SJSA1 (cell line): ENCODE data around the gene CLEC3B. TPM values are rescaled to one million over a fixed set of nuclear protein-coding genes. Genes with fewer than 3 reads are reported as not detected.
"Not testable (repeated sequence)": the region's sequence is repeated elsewhere in the genome, so short reads cannot be mapped to it uniquely, and the experiment has no call there.

Source experiments
- DNase-seq, 2 experiments: peaks; one replicate each; pipeline ENCODE4 v3.0.0-alpha.2; 2015 to 2020; ENCODE audit warnings: low spot score in 2 of 2, low read depth in 1 of 2
- H3K27ac ChIP-seq: fragments of 250-450 bp; sonication (Bioruptor Pico); 2 replicates; pipeline ENCODE4 v1.5.1; 2020; ENCODE audit warnings: mild to moderate bottlenecking, moderate library complexity
- H3K27me3 ChIP-seq: fragments of 250-450 bp; sonication (Bioruptor Pico); replicated peaks from 2 replicates; pipeline ENCODE4 v1.5.1; 2020; ENCODE audit warnings: mild to moderate bottlenecking, moderate library complexity
- H3K36me3 ChIP-seq: fragments of 250-450 bp; sonication (Bioruptor Pico); 2 replicates; pipeline ENCODE4 v1.5.1; 2020; ENCODE audit warnings: mild to moderate bottlenecking
- H3K4me1 ChIP-seq: fragments of 250-450 bp; sonication (Bioruptor Pico); replicated peaks from 2 replicates; pipeline ENCODE4 v1.6.1; 2021; ENCODE audit warnings: mild to moderate bottlenecking
- H3K4me3 ChIP-seq: fragments of 250-450 bp; sonication (Bioruptor Pico); 2 replicates; pipeline ENCODE4 v1.5.1; 2020; ENCODE audit warnings: mild to moderate bottlenecking
- H3K9me3 ChIP-seq: fragments of 250-450 bp; sonication (Bioruptor Pico); replicated peaks from 2 replicates; pipeline ENCODE4 v1.5.1; 2020; ENCODE audit warnings: mild to moderate bottlenecking
- total RNA-seq: library from RNA; depleted of rRNA; stranded (reverse); fragments of >200 nt; shearing (Covaris generic); gene quantifications from 2 replicates; pipeline ENCODE4 v1.2.3, GENCODE V29; 2014; rRNA removed

CLEC3B gene
- total RNA-seq, 1 experiment from 2014 or later: 4.4 TPM

GRCh38 chr3:45075821-45076625 is 49.9 kb downstream of the CLEC3B start:
- no peak for DNase-seq
- Histone ChIP-seq H3K36me3 (no peaks in the 10 kb centered on the region), H3K27me3 (no peaks in the 10 kb centered on the region), H3K4me3 (no peak overlapping the region), H3K4me1 (no peaks in the 10 kb centered on the region), H3K9me3 (no peaks in the 10 kb centered on the region), H3K27ac (no peak overlapping the region)

- not testable (repeated sequence) for H3K4me1 ChIP-seq, H3K27ac ChIP-seq, H3K27me3 ChIP-seq, DNase-seq, H3K9me3 ChIP-seq, H3K4me3 ChIP-seq, H3K36me3 ChIP-seq
Measured at GRCh38 chr3:45078256-45078655, 52.2 kb downstream of the CLEC3B start.

- no peak for DNase-seq
Measured at GRCh38 chr3:45078910-45079522, 52.9 kb downstream of the CLEC3B start.

GRCh38 chr3:45079715-45080114 is 53.6 kb downstream of the CLEC3B start:
- Histone ChIP-seq H3K4me1 (peaks cover 4% of the 10 kb centered on the region), H3K4me3 (no peak overlapping the region), H3K27me3 (no peaks in the 10 kb centered on the region), H3K9me3 (no peaks in the 10 kb centered on the region), H3K36me3 (no peaks in the 10 kb centered on the region), H3K27ac (no peak overlapping the region)
- DNase-seq: no peak

More at GRCh38 chr3:45078910-45079522, 52.9 kb downstream of the CLEC3B start:
- H3K4me1 ChIP-seq: no peaks in the 10 kb centered on the region
- no peaks in the 10 kb centered on the region for H3K27me3 ChIP-seq
- H3K36me3 ChIP-seq: no peaks in the 10 kb centered on the region
- no peak overlapping the region for H3K27ac ChIP-seq
- H3K9me3 ChIP-seq: no peaks in the 10 kb centered on the region
- no peak overlapping the region for H3K4me3 ChIP-seq

- no peaks in the 10 kb centered on the region for H3K9me3 ChIP-seq
- no peak for DNase-seq
- no peaks in the 10 kb centered on the region for H3K27me3 ChIP-seq
- no peaks in the 10 kb centered on the region for H3K36me3 ChIP-seq
- H3K4me3 ChIP-seq: no peak overlapping the region
- peaks cover 15% of the 10 kb centered on the region for H3K4me1 ChIP-seq
- no peak overlapping the region for H3K27ac ChIP-seq
Measured at GRCh38 chr3:45080824-45081223, 54.7 kb downstream of the CLEC3B start.

GRCh38 chr3:45081506-45082141 is 55.5 kb downstream of the CLEC3B start:
- peaks cover 15% of the 10 kb centered on the region for H3K4me1 ChIP-seq
- no peak overlapping the region for H3K27ac ChIP-seq
- no peak for DNase-seq
- H3K4me3 ChIP-seq: no peak overlapping the region
- no peaks in the 10 kb centered on the region for H3K36me3 ChIP-seq
- H3K27me3 ChIP-seq: no peaks in the 10 kb centered on the region
- H3K9me3 ChIP-seq: no peaks in the 10 kb centered on the region

- Histone ChIP-seq H3K4me3 (no peak overlapping the region), H3K36me3 (no peaks in the 10 kb centered on the region), H3K4me1 (peaks cover 15% of the 10 kb centered on the region), H3K27me3 (no peaks in the 10 kb centered on the region), H3K27ac (no peak overlapping the region), H3K9me3 (no peaks in the 10 kb centered on the region)
- DNase-seq: no peak
Measured at GRCh38 chr3:45082142-45082538, 56.0 kb downstream of the CLEC3B start.

- Histone ChIP-seq H3K9me3 (no peaks in the 10 kb centered on the region), H3K27me3 (no peaks in the 10 kb centered on the region), H3K4me1 (peaks cover 15% of the 10 kb centered on the region), H3K4me3 (no peak overlapping the region), H3K27ac (no peak overlapping the region), H3K36me3 (no peaks in the 10 kb centered on the region)
- no peak for DNase-seq
Measured at GRCh38 chr3:45083023-45083422, 56.9 kb downstream of the CLEC3B start.

- Histone ChIP-seq H3K4me3 (no peak overlapping the region), H3K27ac (no peak overlapping the region), H3K4me1 (peaks cover 15% of the 10 kb centered on the region), H3K36me3 (no peaks in the 10 kb centered on the region), H3K27me3 (no peaks in the 10 kb centered on the region), H3K9me3 (no peaks in the 10 kb centered on the region)
- no peak for DNase-seq
Measured at GRCh38 chr3:45084361-45084760, 58.3 kb downstream of the CLEC3B start.

GRCh38 chr3:45084820-45085816 is 59.0 kb downstream of the CLEC3B start:
- Histone ChIP-seq H3K27me3 (no peaks in the 10 kb centered on the region), H3K4me1 (peaks cover 15% of the 10 kb centered on the region), H3K36me3 (no peaks in the 10 kb centered on the region), H3K27ac (peak overlapping the region; percentile 31; the same call in 1 of the 2 replicates), H3K4me3 (no peak overlapping the region), H3K9me3 (no peaks in the 10 kb centered on the region)
- DNase-seq: peak; percentile 49 to 63

Other genes with a start within 250 kb of the CLEC3B start
- 3.8 and 4.8 TPM in 2 replicates for gene TMEM42, start 164.4 kb upstream of the CLEC3B start, total RNA-seq
- gene TGM4, start 151.7 kb upstream of the CLEC3B start, total RNA-seq: 0.05 TPM in 1 of 2 replicates, not detected in the other
- gene ZDHHC3, start 50.1 kb upstream of the CLEC3B start, total RNA-seq: 48.8 and 55.3 TPM in 2 replicates
- 52.2 and 92.5 TPM in 2 replicates for gene EXOSC7, start 50.1 kb upstream of the CLEC3B start, total RNA-seq
- gene CDCP1, start 120.1 kb downstream of the CLEC3B start, total RNA-seq: 0.18 and 0.56 TPM in 2 replicates
- gene TMEM158, start 200.0 kb downstream of the CLEC3B start, total RNA-seq: 11.4 and 16.5 TPM in 2 replicates